ENCODE data around the gene SLC37A1.
"Not testable (repeated sequence)": the region's sequence is repeated elsewhere in the genome, so short reads cannot be mapped to it uniquely, and the experiment has no call there.

Gene SLC37A1

GRCh38 chr21:42597487-42598158 lies 84.0 kb downstream of the SLC37A1 start:
- no peak for DNase-seq

DNA sequence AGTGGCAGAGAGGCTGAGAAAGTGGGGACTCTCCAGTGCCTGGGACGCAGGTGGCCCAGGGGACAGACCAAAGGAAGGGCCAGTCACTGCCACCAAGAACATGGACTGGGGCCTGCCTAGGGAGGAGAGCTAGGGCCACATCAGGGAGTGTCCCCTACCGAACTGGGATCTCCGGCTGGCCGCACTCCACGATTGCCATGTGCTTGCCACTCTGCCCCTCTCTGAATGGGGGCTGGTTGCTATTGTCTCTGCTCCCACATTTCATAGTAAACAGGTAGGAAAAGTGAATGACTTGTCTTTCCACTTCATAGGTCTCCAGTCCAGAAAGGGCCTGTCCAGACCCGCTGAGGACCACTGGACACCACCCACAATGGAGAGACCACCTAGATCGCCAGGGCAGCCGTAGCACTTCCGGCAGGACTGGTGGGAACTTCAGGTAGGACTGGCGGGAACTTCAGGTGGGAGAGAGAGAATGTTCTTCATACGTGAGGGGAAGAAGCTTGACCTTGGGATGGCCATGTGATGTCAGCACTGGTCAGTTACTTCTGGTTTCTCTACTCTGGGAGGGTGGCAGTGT lies 84.6 kb downstream of the SLC37A1 start:
- no peak for DNase-seq

DNA sequence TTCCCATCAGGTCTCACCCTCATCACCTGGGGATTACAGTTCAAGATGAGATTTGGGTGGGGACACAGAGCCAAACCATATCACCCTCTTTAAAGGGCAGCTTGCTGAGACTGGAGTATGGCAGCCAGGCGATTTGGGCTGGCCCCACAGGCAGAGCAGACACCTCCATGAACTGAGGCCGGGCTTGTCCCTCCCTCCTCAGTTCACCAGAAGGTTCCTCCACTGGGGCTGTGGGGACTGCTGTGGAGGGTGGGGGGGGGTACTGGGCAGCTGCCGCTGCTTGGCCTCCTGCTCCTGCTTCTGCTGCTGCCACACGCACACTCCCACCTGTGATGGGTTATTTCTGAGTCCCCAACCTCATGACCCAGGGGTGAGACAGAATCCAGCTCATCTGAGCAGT lies 85.8 kb downstream of the SLC37A1 start:
- DNase-seq, result no peak

DNA sequence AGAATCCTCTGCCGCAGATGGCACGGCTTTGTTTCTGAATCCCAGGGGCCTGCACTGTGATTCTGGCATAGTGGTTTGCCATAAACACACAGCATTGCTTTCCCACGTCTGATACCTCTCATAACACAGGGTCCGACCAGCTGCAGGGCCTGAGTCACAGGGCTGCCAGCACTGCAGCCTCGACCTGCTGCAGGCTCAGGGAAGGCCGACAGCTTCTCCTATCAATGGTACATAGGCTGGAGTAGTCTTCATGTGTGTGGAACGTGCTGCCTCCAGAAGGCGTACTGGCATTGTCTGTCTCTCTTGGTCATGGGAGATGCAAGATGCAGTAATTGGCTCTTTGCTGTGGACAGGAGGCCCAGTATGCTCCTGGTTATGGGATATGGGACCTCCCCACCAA lies 86.3 kb downstream of the SLC37A1 start:
- DNase-seq, result no peak

DNA sequence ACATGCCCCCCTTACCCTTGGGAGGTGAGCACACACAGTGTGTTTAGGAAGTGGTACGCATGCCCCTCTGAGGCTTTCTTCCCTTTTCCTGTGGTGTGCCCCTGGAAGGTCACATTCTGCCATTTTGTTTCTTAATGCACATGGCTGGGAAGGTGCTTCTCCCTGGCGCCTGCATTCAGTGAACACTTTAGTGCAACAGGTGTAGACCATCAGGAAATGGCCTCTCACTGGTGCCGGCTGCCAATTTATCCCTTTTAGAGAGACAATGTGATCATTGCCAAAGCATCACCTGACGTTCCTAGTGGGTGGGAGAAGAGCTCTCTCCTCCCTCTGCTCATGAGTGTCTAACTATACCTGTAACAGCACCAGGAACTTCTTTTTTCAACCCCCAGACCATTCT lies 88.0 kb downstream of the SLC37A1 start:
- DNase-seq, result no peak

- no peak for DNase-seq
Observed at GRCh38 chr21:42607102-42607501, 93.5 kb downstream of the SLC37A1 start.

DNA sequence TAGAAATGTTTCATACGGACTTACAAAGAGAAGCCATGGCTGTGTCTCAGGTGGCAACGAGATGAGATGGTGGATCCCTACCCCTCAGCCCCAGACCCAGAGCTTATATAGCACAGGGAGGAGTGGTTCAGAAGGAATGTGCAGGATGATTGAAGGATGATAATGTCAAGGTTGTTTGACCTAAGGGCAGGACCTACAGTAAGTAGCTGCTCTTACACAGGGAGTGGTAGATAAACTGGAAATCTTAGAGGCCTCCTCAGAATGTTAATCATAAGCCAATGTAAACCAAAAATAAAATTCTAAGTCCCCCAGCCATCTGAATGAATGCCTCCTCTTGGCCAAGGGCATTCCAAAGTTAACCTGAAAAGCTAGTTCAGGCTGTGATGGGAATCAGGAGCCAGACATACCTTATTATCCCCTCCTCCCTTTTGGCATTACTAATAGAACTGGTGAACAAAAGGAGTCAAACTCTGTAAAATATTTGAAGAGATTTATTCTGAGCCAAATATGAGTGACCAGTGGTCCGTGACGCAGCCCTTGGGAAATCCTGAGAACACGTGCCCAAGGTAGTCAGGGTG lies 94.0 kb downstream of the SLC37A1 start:
- DNase-seq, result no peak

- DNase-seq, result no peak
Observed at GRCh38 chr21:42608446-42608845, 94.8 kb downstream of the SLC37A1 start.

DNA sequence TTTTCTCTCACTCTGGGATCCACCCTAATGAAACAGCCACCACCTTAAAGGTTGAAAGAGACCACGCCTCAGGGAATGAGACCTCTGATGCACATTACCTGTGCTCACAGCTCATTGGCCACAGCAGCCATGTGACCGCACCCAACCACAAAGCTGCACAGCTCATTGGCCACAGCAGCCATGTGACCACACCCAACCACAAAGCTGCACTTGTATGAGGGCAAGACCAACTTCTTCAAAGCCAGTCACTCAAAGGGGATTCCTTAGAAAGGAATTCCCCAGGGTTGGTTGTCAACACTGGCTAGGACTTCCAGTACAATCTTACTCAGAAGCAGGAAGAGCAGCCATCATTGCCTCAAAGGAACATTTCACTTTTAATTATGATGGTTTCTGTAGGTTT lies 96.2 kb downstream of the SLC37A1 start:
- no peak for DNase-seq

DNA sequence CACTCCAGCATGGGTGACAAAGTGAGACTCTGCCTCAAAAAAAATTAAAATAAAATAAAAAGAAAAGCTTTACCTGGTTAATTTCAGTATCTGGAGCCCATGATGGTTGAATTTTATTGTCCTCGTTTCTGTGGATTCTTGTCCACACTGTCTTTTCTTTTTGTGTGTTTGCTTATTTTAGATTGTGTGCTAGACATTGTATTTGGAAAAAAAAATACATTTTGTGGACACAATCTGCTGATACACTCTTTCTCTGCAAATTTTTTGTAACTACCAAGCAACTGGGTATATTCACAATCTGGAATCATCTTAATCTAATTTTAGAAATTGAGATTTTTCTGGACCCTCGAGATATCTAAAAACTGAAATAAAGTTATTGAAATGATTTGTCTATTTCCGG lies 98.2 kb downstream of the SLC37A1 start:
- no peak for DNase-seq

GRCh38 chr21:42612390-42612789 lies 98.7 kb downstream of the SLC37A1 start:
- no peak for DNase-seq

DNA sequence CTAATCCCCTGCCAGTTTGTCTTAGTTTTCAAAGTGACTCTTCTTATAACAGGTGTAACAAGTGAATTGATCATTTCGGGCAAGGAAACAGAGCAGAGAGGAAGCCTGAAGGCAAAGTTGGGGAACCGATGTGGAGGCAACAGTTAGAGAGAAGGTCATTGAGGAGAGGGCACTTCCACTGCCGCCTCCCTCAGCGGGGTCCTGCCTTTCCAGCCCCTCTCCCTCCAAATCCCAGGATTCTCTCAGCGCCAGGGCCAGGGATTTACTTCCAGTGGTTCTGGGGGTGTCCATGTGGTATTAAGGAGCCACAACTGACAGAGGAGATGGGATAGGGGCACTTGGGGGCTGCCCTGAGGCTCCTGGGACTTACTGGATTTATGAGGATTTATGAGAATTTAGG lies 100.1 kb downstream of the SLC37A1 start:
- no peak for DNase-seq

- no peak for DNase-seq
Observed at GRCh38 chr21:42614396-42614795, 100.7 kb downstream of the SLC37A1 start.

GRCh38 chr21:42614811-42615351 lies 101.2 kb downstream of the SLC37A1 start:
- peak; percentile 14 for DNase-seq

GRCh38 chr21:42615377-42615776 lies 101.7 kb downstream of the SLC37A1 start:
- not testable (repeated sequence) for DNase-seq

DNA sequence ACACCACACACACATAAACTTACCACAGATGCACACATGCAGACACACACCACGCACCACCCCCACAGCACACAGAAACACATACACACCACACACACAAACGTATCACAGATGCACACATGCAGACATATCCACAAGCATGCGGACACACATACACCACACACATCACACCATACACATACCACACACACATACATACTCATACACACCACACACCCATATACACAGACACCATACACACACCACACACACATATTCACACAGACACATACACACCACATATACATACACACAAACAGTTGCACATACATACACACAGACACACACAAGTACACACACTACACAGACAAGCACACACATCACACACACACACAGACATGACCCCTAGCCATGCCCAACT lies 102.3 kb downstream of the SLC37A1 start:
- DNase-seq, result no peak

GRCh38 chr21:42616446-42616845 lies 102.8 kb downstream of the SLC37A1 start:
- DNase-seq, result no peak

- DNase-seq, result no peak
Observed at GRCh38 chr21:42616941-42617340, 103.3 kb downstream of the SLC37A1 start.

GRCh38 chr21:42617486-42617885 lies 103.8 kb downstream of the SLC37A1 start:
- no peak for DNase-seq

- no peak for DNase-seq
Observed at GRCh38 chr21:42618707-42619102, 105.1 kb downstream of the SLC37A1 start.

DNA sequence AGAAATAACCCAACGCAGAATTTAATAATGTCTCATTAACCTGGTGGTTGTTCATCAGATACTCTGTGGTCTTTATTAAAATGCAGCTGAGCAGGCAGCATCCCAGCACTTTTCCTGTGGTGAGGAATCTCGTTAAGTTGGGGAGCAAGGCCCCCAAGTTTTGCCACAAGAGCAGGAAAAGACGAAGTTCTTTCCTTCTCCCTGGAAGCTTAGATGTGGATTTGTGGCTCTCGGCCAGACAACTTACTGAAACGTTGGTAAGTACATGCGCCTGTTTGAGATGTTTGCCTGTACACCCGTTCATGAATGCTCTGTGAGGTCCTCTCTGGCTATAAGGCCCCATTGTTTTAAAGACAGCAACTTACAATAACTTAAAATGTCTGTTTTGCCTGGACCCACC lies 105.5 kb downstream of the SLC37A1 start:
- DNase-seq, result no peak

DNA sequence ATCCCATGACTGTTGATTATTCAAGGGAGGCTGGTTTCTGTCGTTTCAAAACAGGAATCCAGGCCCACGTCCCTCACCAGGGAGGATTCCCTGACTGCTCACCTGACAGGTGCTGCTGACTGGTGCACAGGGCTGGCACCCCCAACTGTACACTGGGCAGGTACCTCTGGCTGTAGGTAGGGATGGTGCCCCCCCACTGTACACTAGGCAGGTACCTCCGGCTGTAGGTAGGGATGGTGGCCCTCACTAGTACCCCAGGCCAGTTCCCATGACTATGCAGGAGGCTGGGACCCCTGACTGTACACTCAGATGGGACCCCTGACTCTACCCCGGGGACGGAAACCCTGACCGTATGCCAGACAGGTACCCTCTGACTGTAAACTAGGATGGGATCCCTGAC lies 106.2 kb downstream of the SLC37A1 start:
- no peak for DNase-seq

DNA sequence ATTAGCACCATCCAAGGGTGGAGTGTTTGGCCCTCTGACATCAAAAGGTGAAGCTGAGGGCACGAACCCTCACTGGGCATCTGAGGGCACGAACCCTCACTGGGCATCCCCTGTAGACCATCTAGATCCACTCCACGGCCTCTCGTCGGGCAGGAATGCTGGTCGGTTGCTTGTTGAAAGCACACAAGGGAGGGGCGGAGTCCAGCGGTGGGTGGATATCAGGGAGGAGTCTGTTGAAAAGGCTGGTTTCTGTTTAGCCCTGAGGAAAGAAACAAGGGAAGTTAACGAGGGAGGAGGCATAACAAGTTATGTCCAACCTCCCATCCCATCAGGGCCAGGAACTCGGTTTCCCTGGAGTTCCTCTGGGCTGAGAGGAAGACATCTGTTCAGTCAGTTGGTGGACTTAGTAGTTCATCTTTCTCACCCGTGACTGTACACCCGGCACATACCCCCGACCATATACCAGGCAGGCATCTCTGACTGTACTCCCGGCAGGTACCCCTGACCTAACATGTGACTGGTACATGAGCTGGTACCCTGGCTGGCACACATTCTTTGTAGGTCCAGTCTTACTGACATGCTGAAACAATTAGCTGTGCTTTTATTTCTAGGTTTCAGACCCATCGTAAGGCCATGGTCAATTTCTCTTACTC lies 107.6 kb downstream of the SLC37A1 start:
- no peak for DNase-seq

GRCh38 chr21:42621819-42622177 lies 108.1 kb downstream of the SLC37A1 start:
- DNase-seq, result no peak
